ENCODE data around the gene SMG9. TPM values are rescaled to one million over a fixed set of nuclear protein-coding genes. Genes with fewer than 3 reads are reported as not detected.
"Not testable (repeated sequence)": the region's sequence is repeated elsewhere in the genome, so short reads cannot be mapped to it uniquely, and the experiment has no call there.

The SMG9 gene
- total RNA-seq, 1 donor from 2014 or later: 22.1 TPM

DNA sequence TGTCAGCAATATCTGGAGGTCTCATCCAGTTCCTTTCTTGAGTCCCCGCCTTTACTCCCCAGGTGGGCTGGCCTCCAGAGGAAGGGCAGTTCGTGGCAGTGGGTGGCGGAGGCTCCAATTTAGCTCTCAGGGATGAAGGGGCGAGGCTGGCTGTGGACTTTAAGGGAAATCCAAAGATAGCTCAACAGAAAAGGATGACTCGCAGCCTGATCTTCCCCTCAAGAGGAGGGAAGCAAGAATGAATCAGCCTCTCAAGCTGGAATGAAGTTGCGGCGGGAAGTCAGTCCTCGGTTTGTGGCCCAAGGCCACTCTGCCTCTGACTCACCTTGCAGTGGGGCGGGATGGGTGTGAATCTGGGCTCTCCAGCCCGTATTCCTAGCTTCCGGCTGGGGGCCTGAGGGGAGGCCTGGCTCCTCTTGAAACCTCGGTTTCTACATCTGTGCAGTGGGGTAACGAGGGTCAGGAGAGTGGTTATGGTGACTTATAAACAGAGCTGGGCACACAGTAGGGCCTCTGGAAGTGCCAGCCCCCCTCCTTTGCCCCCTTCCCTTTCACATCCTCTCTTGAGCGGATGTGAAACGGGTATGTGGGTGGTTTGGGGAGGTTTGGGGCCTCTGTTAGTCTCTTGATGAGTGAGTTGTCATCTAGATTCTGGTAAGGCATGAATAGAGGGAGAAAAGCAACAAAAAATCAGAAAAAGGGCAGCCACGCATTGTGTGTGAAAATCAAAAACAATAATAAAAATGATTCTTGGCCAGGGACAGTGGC, 10.5 kb upstream of the SMG9 start:
- H3K27me3 ChIP-seq (ENCODE audit: control insufficient read depth, insufficient read depth, low read length): no peaks in the 10 kb centered on the region
- no peak overlapping the region for H3K4me3 ChIP-seq (ENCODE audit: low read depth, low read length)
- peak; percentile 86 for DNase-seq (ENCODE audit: low read depth)
- TF ChIP-seq, protein P1, sequence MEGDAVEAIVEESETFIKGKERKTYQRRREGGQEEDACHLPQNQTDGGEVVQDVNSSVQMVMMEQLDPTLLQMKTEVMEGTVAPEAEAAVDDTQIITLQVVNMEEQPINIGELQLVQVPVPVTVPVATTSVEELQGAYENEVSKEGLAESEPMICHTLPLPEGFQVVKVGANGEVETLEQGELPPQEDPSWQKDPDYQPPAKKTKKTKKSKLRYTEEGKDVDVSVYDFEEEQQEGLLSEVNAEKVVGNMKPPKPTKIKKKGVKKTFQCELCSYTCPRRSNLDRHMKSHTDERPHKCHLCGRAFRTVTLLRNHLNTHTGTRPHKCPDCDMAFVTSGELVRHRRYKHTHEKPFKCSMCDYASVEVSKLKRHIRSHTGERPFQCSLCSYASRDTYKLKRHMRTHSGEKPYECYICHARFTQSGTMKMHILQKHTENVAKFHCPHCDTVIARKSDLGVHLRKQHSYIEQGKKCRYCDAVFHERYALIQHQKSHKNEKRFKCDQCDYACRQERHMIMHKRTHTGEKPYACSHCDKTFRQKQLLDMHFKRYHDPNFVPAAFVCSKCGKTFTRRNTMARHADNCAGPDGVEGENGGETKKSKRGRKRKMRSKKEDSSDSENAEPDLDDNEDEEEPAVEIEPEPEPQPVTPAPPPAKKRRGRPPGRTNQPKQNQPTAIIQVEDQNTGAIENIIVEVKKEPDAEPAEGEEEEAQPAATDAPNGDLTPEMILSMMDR (IDR thresholded peaks at IDR 0.05; ENCODE audit: insufficient read depth, low read length, poor library complexity, severe bottlenecking): no peak
- no peaks in the 10 kb centered on the region for H3K36me3 ChIP-seq (ENCODE audit: control insufficient read depth, insufficient read depth, low read length)

- not testable (repeated sequence) for H3K4me3 ChIP-seq (ENCODE audit: low read depth, low read length); H3K36me3 ChIP-seq (ENCODE audit: control insufficient read depth, insufficient read depth, low read length); DNase-seq (ENCODE audit: low read depth); H3K27me3 ChIP-seq (ENCODE audit: control insufficient read depth, insufficient read depth, low read length)
These were observed 9.9 kb upstream of the SMG9 start for GRCh38 chr19:43764684-43765083.

DNA sequence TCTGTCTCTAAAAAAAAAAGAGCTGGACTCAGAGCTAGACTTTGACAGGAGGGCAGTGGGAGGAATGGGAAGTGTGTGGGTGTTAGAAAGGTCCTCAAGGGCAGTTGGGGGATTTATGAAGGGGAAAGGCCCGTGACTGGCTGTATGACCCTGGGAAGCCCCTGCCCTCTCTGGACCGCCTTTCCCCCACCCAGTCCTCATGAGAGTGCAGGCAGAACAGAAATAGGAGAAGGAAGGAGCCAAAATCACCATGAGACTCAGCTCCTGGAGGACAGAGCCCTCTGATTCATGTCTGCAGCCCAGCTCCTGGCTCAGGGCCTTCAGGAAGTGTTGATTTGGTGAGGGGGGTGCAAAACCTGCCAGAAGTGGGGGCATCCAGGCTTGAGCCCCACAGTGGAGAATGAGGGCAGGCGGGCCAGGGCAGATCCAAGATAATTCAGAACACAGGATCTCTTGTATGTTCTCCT, 8.7 kb upstream of the SMG9 start:
- TF ChIP-seq, protein P1 (IDR thresholded peaks at IDR 0.05; ENCODE audit: insufficient read depth, low read length, poor library complexity, severe bottlenecking): no peak
- no peak for DNase-seq (ENCODE audit: low read depth)
- H3K27me3 ChIP-seq (ENCODE audit: control insufficient read depth, insufficient read depth, low read length): no peaks in the 10 kb centered on the region
- no peaks in the 10 kb centered on the region for H3K36me3 ChIP-seq (ENCODE audit: control insufficient read depth, insufficient read depth, low read length)
- H3K4me3 ChIP-seq (ENCODE audit: low read depth, low read length): no peak overlapping the region

GRCh38 chr19:43762814-43763213, 8.1 kb upstream of the SMG9 start:
- Histone ChIP-seq H3K4me3 (ENCODE audit: low read depth, low read length) (no peak overlapping the region), H3K36me3 (ENCODE audit: control insufficient read depth, insufficient read depth, low read length) (no peaks in the 10 kb centered on the region), H3K27me3 (ENCODE audit: control insufficient read depth, insufficient read depth, low read length) (no peaks in the 10 kb centered on the region)
- TF ChIP-seq, protein P1 (IDR thresholded peaks at IDR 0.05; ENCODE audit: insufficient read depth, low read length, poor library complexity, severe bottlenecking): no peak
- no peak for DNase-seq (ENCODE audit: low read depth)

DNA sequence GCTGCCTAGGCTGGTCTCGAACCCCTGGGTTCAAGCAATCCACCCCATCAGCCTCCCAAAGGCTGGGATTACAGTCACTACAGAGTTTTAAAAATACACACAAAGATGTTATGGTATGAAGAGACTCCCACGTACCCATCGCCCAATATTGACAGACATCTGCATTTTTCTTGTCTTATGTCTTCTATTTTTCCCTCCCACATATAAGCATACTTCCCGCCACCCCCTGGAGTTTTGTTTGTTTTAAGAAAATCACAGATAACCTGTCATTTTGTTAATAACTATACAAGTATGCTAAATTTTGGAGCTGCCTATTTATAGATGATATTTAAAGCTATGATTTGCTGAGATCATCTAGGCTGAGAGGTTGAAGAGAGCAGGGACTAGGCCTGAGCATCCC, 6.2 kb upstream of the SMG9 start:
- TF ChIP-seq, protein P1 (IDR thresholded peaks at IDR 0.05; ENCODE audit: insufficient read depth, low read length, poor library complexity, severe bottlenecking): no peak

DNA sequence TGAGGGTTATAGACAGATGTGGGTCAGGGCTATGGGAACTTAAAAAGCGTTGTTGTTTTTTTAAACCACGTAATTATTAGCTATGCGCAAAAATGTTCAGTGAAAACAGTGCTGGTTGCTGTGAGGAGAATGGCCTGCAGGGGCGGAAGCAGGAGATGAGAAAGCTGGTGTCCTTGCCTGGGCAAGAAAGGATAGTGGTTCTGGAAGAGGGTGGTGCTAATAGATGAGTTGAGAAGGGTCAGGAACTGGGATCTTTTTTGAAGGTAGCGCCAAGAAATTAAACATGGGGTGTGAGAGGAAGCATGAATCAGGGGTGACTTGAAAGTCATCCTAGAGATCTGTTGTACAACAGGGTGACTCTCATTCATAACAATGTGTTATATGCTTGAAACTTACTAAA, 4.8 kb upstream of the SMG9 start:
- Histone ChIP-seq H3K4me3 (ENCODE audit: low read depth, low read length) (no peak overlapping the region), H3K27me3 (ENCODE audit: control insufficient read depth, insufficient read depth, low read length) (no peaks in the 10 kb centered on the region), H3K36me3 (ENCODE audit: control insufficient read depth, insufficient read depth, low read length) (no peaks in the 10 kb centered on the region)
- DNase-seq (ENCODE audit: low read depth): no peak
- TF ChIP-seq, protein P1 (IDR thresholded peaks at IDR 0.05; ENCODE audit: insufficient read depth, low read length, poor library complexity, severe bottlenecking): no peak

More for the DNA sequence above, 6.2 kb upstream of the SMG9 start:
- no peak for DNase-seq (ENCODE audit: low read depth)
- H3K36me3 ChIP-seq (ENCODE audit: control insufficient read depth, insufficient read depth, low read length): no peaks in the 10 kb centered on the region
- H3K4me3 ChIP-seq (ENCODE audit: low read depth, low read length): no peak overlapping the region
- no peaks in the 10 kb centered on the region for H3K27me3 ChIP-seq (ENCODE audit: control insufficient read depth, insufficient read depth, low read length)
